ENCODE measurements around the gene OXGR1.

Gene OXGR1

DNA sequence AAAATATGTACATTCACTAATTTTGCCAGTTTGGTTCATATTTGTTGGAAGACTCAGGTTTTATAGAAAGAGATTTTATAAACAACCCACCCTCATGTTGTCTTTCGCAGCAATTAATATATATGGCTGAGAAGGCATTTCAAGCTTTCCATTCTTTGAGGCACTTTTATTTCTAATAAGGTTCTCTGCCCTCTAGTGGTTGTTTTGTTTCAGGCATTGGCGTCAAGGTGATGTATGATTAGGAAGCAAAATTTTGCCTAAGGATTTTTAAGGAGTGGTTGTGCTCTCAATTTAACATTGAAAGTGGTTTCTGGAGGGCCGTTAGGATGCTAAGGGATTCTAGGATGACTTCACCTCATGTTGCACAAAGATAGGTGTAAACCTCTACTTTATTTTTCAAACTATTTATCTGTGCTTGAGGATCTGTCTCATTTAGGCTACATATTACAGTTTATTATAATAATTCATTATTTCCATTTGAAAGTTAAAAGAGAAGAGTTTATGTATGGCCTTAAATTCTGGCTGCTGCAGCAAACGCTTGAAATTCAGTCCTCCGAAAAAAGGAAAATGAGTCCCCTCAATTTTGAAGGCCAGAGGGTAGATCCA, 35.9 kb downstream of the OXGR1 start:
- no peak for FAIRE-seq

DNA sequence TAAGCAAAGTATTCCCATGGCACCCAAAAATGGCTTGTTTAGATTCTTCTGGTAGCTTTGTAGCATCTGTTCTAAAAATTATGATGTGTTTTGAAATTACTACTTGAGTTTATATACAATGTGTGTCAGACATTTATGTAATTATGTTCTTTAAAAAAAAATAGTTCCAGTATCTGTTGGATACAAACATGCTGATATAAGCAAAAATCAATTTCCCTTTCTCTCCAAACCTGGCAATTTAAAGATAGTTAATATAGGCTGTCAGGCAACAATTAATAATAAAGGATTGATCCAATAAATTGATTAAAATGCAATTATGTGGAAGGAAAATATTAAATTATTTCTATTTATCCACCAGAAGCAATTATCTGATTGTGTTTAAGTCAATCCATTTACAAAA, 41.7 kb downstream of the OXGR1 start:
- FAIRE-seq = no peak

DNA sequence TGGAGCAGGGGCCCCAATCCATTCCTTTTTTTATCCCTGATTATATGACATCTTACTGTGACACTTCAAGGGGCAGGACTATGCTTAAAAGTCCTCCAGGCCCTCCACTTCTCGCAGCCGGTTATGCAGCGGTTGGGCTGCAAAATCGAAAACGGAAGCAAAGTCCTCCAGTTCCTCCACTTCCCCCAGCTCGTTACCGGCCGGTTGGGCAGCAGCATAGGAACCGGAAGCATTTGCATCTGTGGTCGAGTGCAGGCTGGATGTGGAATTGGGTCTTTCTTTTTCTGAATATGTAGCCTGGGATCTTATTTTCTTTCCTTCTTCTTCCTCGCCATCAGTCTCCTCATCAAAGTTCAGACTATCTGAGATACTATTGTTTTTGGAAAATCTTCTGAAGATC, 46.1 kb downstream of the OXGR1 start:
- FAIRE-seq = no peak

GRCh38 chr13:96947343-96947910, 46.8 kb downstream of the OXGR1 start:
- FAIRE-seq = no peak

DNA sequence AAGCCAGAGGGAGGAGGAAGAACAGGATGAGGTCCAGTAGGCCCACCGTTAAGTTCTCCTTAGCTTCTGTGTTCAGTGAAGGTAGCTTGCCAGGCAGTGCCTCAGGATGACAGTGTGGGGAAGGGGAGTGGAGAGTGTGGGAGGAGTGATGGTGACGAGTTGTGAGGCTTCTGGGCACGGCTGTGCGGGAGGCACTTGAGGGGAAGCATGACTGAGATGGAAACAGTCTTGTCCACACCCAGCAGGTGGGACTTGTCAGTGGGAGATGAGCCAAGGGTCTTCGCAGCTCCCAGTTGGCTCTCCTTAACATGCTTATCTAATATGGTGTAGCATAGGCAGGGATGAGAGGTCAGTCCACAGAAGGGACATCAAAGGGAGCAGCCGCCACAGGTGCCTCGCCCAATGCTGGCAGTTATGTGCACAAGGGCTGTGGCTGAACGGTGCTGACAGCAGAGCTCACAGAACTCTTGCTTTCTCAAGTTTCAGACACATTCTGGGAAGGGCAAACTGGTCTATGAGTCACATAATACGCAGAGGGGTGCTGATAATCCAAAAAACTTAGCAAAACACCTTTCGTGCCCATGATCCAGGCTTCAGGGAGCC, 47.5 kb downstream of the OXGR1 start:
- FAIRE-seq = no peak

GRCh38 chr13:96940961-96941360, 53.3 kb downstream of the OXGR1 start:
- no peak for FAIRE-seq

GRCh38 chr13:96935901-96936300, 58.4 kb downstream of the OXGR1 start:
- no peak for FAIRE-seq
